ENCODE measurements around the gene PRX.
"Not testable (repeated sequence)": the region's sequence is repeated elsewhere in the genome, so short reads cannot be mapped to it uniquely, and the experiment has no call there.

PRX gene

GRCh38 chr19:40414542-40415535, 1.7 kb upstream of the PRX start:
- no peak for DNase-seq

- no peak for DNase-seq
Measured at GRCh38 chr19:40412866-40413265, 312 bp downstream of the PRX start.

GRCh38 chr19:40411958-40412499, 1.1 kb downstream of the PRX start:
- DNase-seq = no peak

- no peak for DNase-seq
Measured at GRCh38 chr19:40411125-40411842, 1.9 kb downstream of the PRX start.

- no peak for DNase-seq
Measured at GRCh38 chr19:40410030-40410389, 3.2 kb downstream of the PRX start.

GRCh38 chr19:40408598-40408925, 4.6 kb downstream of the PRX start:
- not testable (repeated sequence) for DNase-seq

- DNase-seq = no peak
Measured at GRCh38 chr19:40407714-40408597, 5.2 kb downstream of the PRX start.

GRCh38 chr19:40403262-40403984, 9.8 kb downstream of the PRX start:
- peak; percentile 64 to 79 (median 68) for DNase-seq

- no peak for DNase-seq
Measured at GRCh38 chr19:40400559-40400958, 12.6 kb downstream of the PRX start.

- peak; percentile 71 to 90 (median 83) for DNase-seq
Measured at GRCh38 chr19:40398417-40399131, 14.6 kb downstream of the PRX start.

GRCh38 chr19:40397568-40397906, 15.6 kb downstream of the PRX start:
- no peak for DNase-seq

- no peak for DNase-seq
Measured at GRCh38 chr19:40396886-40397567, 16.2 kb downstream of the PRX start.

- no peak for DNase-seq
Measured at GRCh38 chr19:40395956-40396355, 17.2 kb downstream of the PRX start.

- DNase-seq = no peak
Measured at GRCh38 chr19:40394816-40395210, 18.4 kb downstream of the PRX start.

- DNase-seq = no peak
Measured at GRCh38 chr19:40393894-40394815, 19.0 kb downstream of the PRX start.

- peak in 1 of 3 experiments; percentile 4 for DNase-seq
Measured at GRCh38 chr19:40392894-40393517, 20.2 kb downstream of the PRX start.

GRCh38 chr19:40392123-40392522, 21.1 kb downstream of the PRX start:
- DNase-seq = no peak

GRCh38 chr19:40390084-40390742, 23.0 kb downstream of the PRX start, which contains the start of gene HIPK4:
Gene HIPK4, minus strand, starts transcription at chr19:40390181. Its CDS starts 279 bp downstream, at chr19:40389902.
- no peak for DNase-seq

Data from NCI-H1417 (cell line).